ENCODE results near the gene HOXA7. TPM values are rescaled to one million over a fixed set of nuclear protein-coding genes. Genes with fewer than 3 reads are reported as not detected.

HOXA7 gene
- total and polyA plus RNA-seq, 2 donors (not counting 3 experiments of a cell fraction or from before 2014, with no cell fraction given): 18.1 to 18.5 TPM

DNA sequence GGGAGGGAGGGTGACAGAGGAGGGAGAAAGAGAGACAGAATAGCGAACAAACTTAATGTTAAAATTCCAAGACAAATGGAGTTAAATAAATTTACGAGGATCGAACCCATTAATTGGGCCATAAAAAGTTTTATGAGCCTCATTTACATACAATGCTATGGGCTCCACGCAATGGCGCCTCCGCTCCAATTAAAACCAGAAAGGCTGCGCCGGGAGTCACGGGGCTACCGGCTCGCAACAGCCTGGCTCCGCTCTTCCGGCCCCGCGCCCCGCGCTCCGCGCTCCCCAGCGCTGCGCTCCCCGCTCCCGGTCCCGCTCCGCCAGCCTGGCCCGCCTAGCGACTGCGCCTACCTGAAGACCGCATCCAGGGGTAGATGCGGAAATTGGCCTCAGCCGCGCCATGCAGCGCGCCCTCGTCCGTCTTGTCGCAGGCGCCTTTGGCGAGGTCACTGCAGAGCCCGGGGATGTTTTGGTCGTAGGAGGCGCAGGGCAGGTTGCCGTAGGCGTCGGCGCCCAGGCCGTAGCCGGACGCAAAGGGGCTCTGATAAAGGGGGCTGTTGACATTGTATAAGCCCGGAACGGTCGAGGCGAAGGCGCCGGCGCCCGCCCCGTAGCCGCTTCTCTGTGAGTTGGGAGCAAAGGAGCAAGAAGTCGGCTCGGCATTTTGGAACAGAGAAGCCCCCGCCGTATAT, 513 bp downstream of the HOXA7 start:
- peak overlapping the region; percentile 92 for H3K4me2 ChIP-seq (ENCODE audit: insufficient read depth, low read length)
- no peaks in the 10 kb centered on the region for H3K36me3 ChIP-seq (ENCODE audit: control insufficient read depth in 2 of 2, extremely low read depth in 1 of 2, insufficient read depth in 2 of 2, low read length in 2 of 2)
- H4K20me1 ChIP-seq (replicated peaks; ENCODE audit: control insufficient read depth, extremely low read depth, insufficient read depth, low read length): no peaks in the 10 kb centered on the region
- H3K4me1 ChIP-seq (ENCODE audit: control insufficient read depth, extremely low read depth, insufficient read depth, low read length): peaks cover 69% of the 10 kb centered on the region
- H3K27me3 ChIP-seq (ENCODE audit: control insufficient read depth in 2 of 2, insufficient read depth in 2 of 2, low read length in 2 of 2): no peaks in the 10 kb centered on the region
- no peaks in the 10 kb centered on the region for H3K9me3 ChIP-seq (replicated peaks; ENCODE audit: control insufficient read depth, insufficient read depth, low read length)
- no peaks in the 10 kb centered on the region for H3K9me1 ChIP-seq (replicated peaks; ENCODE audit: control insufficient read depth, extremely low read depth, insufficient read depth, low read length)
- H3K9ac ChIP-seq (replicated peaks; ENCODE audit: extremely low read depth, insufficient read depth, low read length): peak overlapping the region; percentile 78
- TSS peak; percentile 29 for BruUV-seq (replicated peaks)
- peak; percentile 79 for DNase-seq (ENCODE audit: low read depth, low spot score)
- H2AFZ ChIP-seq (ENCODE audit: low read depth, low read length): peak overlapping the region; percentile 58
- peak overlapping the region; percentile 59 to 76 (median 60) for H3K4me3 ChIP-seq (replicated peaks in 1 of 3; ENCODE audit: insufficient read depth in 1 of 3, low read depth in 1 of 3, low read length in 3 of 3)
- peak overlapping the region; percentile 96 for H3K27ac ChIP-seq (ENCODE audit: insufficient read depth, low read depth, low read length)
- POLR2A ChIA-PET: interaction anchor here (0.6 to 1.4 kb wide), 2 partner anchors 35 to 956 kb away, joined by 4 to 7 read pairs; no protein-coding TSS in a partner anchor
- H3K79me2 ChIP-seq (ENCODE audit: control insufficient read depth, insufficient read depth, low read length): peaks cover 83% of the 10 kb centered on the region
- FAIRE-seq: no peak
- dilution Hi-C loops (cut with MboI; ENCODE audit: extremely low pct_ligation_motif_present, low sequenced_read_pairs) (loop anchor here (25.0 kb wide), 1 partner anchor 969 kb away; no protein-coding TSS in a partner anchor), intact Hi-C loops (cut with micrococcal nuclease) (loop anchor here (5.0 kb wide), 1 partner anchor 999 kb away; no protein-coding TSS in a partner anchor)
- TF ChIP-seq, protein P1, sequence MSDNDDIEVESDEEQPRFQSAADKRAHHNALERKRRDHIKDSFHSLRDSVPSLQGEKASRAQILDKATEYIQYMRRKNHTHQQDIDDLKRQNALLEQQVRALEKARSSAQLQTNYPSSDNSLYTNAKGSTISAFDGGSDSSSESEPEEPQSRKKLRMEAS (IDR thresholded peaks at IDR 0.05; ENCODE audit: insufficient read depth, insufficient read length): no peak
- TF ChIP-seq MYC (IDR thresholded peaks at IDR 0.05; ENCODE audit: low read depth, low read length) (no peak), FOS (IDR thresholded peaks at IDR 0.05; ENCODE audit: borderline replicate concordance, insufficient read depth, low read length) (no peak), POLR2AphosphoS5 (IDR thresholded peaks at IDR 0.05; ENCODE audit: insufficient read depth, low read depth, low read length) (peak; percentile 16), EZH2 (IDR thresholded peaks at IDR 0.05; ENCODE audit: borderline replicate concordance, low read depth, low read length, severe bottlenecking) (no peak), POLR2A (IDR thresholded peaks at IDR 0.05; ENCODE audit: low read depth, low read length) (peak; percentile 8), GATA2 (IDR thresholded peaks at IDR 0.05; ENCODE audit: insufficient read depth, insufficient read length, low read depth, low read length) (no peak), JUN (IDR thresholded peaks at IDR 0.05; ENCODE audit: borderline replicate concordance, insufficient read depth, insufficient read length, low read depth) (no peak)
- CTCF ChIA-PET: interaction anchor here (0.8 to 4.1 kb wide), 17 partner anchors 11 to 1294 kb away, joined by 3 to 48 read pairs (median 4); partner anchors contain the start of genes HOXA10, HOXA11 and HOXA5
